ENCODE results near the gene HSDL1.

Gene HSDL1

DNA sequence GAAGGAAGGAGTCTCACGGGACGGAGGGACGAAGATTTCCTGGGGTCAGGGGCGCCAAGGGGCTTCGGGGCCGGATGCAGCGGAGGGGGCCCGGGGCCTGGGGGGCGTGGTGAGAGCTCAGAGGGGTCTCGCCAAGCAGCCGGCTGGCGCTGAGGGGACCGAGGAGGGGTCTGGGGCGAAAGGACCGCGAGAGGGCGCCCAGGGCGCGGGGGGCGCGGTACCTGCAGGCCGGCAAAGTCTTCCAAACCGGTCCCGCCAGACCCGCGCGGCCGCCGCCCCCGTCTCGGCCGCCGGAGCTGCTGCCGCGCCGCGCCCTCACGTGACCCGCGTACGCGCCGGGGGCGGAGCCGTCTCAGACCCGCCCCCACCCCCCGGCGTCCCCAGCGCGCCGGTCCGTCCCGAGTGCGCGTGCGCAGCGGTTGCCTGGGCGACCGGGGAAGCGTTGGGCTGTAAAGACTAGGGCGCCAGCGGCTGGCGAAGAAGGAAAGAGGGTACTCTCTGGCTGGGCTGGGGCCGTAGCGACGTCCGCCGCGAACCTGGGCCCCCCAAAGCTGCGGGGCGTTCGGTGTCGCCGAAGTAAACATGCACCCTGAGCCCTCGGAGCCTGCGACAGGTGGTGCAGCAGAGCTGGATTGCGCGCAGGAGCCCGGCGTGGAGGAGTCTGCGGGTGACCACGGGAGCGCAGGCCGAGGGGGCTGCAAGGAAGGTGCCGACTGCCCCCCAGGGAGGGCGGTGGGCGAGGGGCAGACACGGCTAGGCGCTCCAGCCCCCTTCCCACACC, at the start of gene HSDL1, which contains the start of gene DNAAF1:
TSS of gene HSDL1 (minus strand) at position 319 of the 781 bp plus-strand sequence. CDS start 13,856 bp downstream, outside the sequence.
TSS of gene DNAAF1 (plus strand) at position 450 of the 781 bp plus-strand sequence. CDS start at position 583, 133 bp downstream.
- no peak for TF ChIP-seq JUND (IDR thresholded peaks at IDR 0.05; ENCODE audit: low read depth)
- in situ Hi-C loops (cut with HindIII; ENCODE audit: low pct_unique_long_range_greater_than_20kb, low sequenced_read_pairs): no loop called here
- peak; percentile 90 to 95 for DNase-seq (ENCODE audit: low read depth in 1 of 2, low spot score in 1 of 2)

DNA sequence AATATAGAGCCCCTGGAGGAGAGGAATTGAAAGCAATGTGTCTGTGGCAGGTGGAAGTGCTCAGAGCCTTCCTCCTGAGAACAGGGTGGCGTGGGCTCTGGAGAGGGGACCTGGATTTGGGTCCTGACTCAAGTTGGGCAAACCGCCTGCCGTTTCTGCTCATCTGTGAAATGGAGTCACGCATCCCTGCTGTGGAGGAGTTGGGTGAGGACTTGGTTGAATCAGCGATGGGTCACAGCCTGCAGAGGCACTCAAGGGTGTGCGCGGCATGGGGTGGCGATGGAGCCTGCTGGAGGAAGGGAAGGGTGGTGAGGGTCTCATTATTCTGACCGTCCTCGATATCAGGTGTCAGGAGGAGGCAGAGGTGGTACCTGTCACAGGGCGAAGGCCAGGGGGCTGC, 49.0 kb upstream of the HSDL1 start:
- TF ChIP-seq JUND (IDR thresholded peaks at IDR 0.05; ENCODE audit: low read depth): no peak
- in situ Hi-C loops (cut with HindIII; ENCODE audit: low pct_unique_long_range_greater_than_20kb, low sequenced_read_pairs): no loop called here
- DNase-seq (ENCODE audit: low read depth in 1 of 2, low spot score in 1 of 2): no peak

DNA sequence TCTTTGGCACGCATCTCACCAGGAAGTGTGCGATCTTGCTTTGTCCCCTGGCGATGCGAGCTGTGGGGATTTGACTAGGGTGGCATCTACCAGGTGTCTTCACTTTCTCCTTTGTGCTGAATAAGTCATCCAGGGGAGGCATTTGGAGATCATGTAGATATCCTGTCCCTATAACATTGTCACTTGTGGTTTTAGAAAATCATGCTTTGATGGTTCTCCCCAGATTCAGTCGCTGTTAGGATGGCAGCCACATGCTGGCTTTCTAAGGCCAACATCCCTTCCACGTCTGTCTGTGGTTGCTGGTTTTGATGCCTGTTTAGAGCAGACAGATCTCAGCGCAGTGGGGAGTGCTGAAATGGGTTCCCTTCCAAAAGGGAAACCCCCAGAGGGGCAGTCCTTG, 48.5 kb upstream of the HSDL1 start:
- in situ Hi-C loops (cut with HindIII; ENCODE audit: low pct_unique_long_range_greater_than_20kb, low sequenced_read_pairs): no loop called here
- no peak for TF ChIP-seq JUND (IDR thresholded peaks at IDR 0.05; ENCODE audit: low read depth)
- no peak for DNase-seq (ENCODE audit: low read depth in 1 of 2, low spot score in 1 of 2)

DNA sequence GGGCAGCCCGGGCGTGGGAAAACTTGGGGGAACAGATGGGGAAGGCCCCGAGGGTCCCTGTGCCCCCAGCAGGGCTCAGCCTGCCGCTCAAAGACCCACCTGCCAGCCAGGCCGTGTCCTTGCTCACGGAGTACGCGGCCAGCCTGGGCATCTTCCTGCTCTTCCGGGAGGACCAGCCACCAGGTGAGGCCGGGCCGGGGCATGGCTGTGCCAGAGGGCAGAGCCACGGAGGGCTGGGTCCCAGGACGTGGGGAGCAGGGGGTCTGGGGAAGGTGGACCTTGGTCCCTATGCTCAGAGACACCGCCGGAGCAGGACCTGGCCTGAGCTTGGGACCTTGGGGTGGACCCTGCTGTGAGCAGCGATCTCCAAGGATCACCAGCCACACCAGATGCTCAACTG, 46.5 kb upstream of the HSDL1 start:
- no peak for TF ChIP-seq JUND (IDR thresholded peaks at IDR 0.05; ENCODE audit: low read depth)
- in situ Hi-C loops (cut with HindIII; ENCODE audit: low pct_unique_long_range_greater_than_20kb, low sequenced_read_pairs): no loop called here
- DNase-seq (ENCODE audit: low read depth in 1 of 2, low spot score in 1 of 2): no peak

DNA sequence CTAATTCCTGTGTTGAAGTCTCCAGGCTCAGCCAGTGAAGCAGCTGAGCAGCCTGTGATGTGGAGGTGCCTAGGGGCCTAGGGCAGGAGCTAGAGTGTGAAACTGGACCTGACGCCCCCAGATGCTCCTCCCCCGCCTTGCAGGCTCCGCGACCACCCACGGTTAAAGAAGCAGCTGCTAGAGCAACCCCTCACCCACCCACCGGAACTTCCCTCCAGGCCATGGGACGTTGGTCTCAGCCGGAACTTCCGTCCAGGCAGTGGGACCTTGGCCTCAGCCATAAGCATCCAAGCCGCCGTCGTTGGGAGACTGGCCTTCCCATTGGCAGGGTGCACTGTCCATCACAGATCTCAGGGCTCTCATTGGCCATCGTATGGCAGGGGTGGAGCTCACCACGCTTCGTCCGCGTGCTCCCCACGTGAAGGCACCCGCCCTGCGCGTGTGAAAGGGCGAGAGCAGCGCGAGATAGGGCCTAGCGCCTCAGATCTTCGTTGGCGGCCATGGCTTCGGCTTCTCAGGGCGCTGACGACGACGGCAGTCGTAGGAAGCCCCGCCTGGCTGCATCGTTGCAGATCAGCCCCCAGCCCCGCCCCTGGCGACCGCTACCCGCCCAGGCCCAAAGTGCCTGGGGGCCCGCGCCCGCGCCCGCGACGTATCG, 45.9 kb upstream of the HSDL1 start, which contains the start of gene ADAD2:
TSS of gene ADAD2 (plus strand) at position 427 of the 658 bp plus-strand sequence. CDS start at position 501, 74 bp downstream.
- TF ChIP-seq JUND (IDR thresholded peaks at IDR 0.05; ENCODE audit: low read depth): no peak
- DNase-seq (ENCODE audit: low read depth in 1 of 2, low spot score in 1 of 2): peak in 1 of 2 experiments; percentile 67
- in situ Hi-C loops (cut with HindIII; ENCODE audit: low pct_unique_long_range_greater_than_20kb, low sequenced_read_pairs): no loop called here

DNA sequence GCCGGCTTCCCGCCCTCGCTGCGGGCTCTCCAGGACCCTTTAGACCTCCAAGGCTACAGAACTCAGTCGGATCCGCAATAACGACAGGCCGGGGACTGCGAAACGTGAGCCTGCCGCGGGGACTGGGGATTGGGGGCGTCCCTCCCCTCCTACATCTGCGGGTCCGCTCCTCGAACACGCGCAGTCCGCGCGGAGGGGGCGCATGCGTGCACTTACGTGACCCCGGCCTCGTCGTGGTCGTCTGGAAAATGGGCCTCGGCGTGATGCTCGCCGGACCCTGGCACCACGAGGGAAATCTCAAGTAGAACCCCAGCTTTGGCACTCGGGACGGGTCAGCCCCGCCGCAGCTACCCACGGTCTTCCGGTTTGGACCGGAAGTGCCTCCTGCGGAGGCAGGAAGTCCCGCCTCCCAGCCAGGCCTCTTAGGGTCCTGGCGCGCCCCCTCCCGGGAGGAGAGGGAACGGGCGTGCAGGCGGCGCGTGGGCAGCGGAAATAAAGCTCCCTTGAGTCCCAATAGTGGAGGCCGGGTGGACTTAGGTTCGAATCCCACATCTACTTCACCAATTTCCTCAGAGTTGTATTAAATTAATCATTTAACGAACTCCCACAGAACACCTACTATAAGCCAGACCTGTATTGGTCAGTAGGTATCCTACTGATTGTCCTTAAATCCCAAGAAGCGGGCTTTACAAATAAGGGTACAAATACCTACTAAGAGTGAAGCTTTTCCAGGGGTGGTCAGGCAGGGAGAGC, 41.9 kb upstream of the HSDL1 start, which contains the start of gene TAF1C:
TSS of gene TAF1C (minus strand) at position 373 of the 753 bp plus-strand sequence. CDS start 2,069 bp downstream, outside the sequence.
- in situ Hi-C loops (cut with HindIII; ENCODE audit: low pct_unique_long_range_greater_than_20kb, low sequenced_read_pairs): no loop called here
- no peak for TF ChIP-seq JUND (IDR thresholded peaks at IDR 0.05; ENCODE audit: low read depth)
- peak; percentile 97 to 98 for DNase-seq (ENCODE audit: low read depth in 1 of 2, low spot score in 1 of 2)

DNA sequence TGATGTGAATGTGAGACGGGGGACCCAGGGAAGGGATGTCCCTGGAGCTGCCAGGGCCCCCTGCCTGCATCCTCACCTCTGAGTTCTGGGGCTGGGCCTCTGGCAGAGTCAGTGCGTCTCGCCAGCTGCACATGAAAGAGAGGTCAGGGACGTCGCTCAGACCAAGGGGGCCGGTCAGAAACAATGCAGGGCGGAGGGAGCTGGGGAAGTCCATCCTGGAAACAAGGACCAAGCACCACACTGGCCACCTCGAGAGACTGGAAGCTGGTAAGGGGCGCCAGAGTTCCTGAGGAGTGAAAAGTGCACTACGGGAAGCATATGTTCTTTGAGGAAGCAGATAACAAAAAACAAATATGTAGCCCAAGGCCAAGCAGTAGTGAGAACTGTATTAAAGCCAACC, 39.8 kb upstream of the HSDL1 start:
- TF ChIP-seq JUND (IDR thresholded peaks at IDR 0.05; ENCODE audit: low read depth): no peak
- no peak for DNase-seq (ENCODE audit: low read depth in 1 of 2, low spot score in 1 of 2)
- in situ Hi-C loops (cut with HindIII; ENCODE audit: low pct_unique_long_range_greater_than_20kb, low sequenced_read_pairs): no loop called here

DNA sequence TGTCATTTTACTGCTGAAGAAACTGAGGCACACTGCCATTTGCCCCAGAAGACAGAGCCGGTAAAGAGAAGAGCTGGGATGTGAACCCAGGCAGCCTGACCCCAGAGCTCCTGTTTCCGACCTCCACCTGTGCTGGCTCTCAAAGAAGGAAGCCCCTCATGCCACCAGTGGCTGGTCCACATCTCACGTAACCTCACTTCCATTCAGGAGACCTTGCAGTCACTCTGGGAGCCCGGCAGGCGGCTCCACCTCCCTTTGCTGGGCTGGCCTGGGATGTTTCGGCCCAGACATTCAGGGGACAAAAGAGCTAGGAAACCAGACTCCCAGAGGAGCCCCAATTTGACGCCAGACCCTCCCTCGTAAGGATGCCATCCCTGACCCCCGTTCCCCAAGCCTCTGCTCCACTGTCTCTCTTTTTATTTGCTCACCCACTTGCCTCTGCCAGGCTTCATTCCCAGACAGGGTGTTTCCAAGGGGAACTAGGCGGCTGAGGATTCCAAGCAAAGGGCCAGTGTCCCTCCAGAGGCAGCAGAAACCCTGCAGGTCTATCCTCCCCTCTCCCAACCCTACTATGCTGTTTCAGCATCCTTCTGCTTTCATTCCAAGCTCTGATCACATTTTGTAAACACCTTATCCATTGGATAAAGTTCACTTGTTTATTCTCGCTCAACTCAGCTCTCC, 39.1 kb upstream of the HSDL1 start:
- DNase-seq (ENCODE audit: low read depth in 1 of 2, low spot score in 1 of 2): no peak
- no peak for TF ChIP-seq JUND (IDR thresholded peaks at IDR 0.05; ENCODE audit: low read depth)
- in situ Hi-C loops (cut with HindIII; ENCODE audit: low pct_unique_long_range_greater_than_20kb, low sequenced_read_pairs): no loop called here

DNA sequence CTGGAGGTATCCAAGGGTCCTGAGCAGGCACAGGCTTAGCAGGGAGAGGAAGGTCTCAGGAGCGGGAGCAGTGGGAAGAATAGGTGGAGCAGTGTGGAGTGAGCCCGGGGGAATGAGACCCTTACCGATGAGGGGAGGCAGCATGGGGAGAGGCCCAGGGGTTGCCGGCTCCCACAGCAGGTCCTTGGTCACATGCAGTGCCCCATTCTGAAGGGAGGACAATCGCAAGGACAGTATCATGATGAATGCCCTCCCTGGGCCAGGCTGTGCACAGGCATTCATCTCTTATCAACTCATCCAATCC, 38.5 kb upstream of the HSDL1 start:
- no peak for DNase-seq (ENCODE audit: low read depth in 1 of 2, low spot score in 1 of 2)
- no peak for TF ChIP-seq JUND (IDR thresholded peaks at IDR 0.05; ENCODE audit: low read depth)
- in situ Hi-C loops (cut with HindIII; ENCODE audit: low pct_unique_long_range_greater_than_20kb, low sequenced_read_pairs): no loop called here

DNA sequence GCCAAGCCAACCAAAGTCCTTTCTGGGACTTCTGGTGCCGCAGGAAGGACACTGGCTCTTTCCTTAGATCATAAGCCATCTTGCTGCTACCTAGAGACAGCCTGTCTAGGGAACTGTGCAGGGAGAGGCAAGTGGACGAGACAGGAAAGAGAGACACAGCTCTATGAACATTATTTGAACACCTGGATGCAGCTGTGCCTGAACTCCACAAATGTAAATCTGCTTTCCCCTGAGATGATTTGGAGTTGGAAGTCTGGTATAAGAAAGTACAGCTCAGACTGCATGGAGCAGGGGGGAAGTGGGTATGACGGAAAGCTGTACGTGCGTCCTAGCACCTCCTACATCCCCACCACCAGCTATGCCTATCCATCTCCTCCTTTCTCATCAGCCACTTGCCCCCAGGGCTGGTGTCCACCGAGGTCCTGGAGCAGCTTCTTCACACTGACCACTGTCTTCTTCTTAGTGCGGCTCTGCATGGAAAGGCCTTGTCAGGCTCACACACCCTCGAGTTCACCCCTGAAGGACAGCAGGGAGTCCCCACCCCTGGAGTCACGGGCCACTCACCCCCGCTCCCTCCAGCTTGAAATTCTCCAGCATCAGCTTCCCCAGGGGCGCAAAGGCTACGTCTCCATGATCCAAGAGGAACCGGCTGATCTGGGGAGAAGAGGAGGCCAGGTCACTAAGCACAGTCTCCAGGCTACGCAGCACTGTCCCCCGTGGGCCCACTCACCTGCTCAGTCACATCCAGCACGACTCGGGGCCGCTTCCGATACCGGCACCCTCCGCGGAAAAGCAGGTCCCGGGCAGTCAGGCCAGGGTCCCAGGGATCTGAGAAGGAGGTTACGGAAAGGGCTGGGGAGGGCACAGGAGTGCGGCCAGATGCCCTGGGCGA, 37.9 kb upstream of the HSDL1 start:
- no peak for TF ChIP-seq JUND (IDR thresholded peaks at IDR 0.05; ENCODE audit: low read depth)
- in situ Hi-C loops (cut with HindIII; ENCODE audit: low pct_unique_long_range_greater_than_20kb, low sequenced_read_pairs): no loop called here
- no peak for DNase-seq (ENCODE audit: low read depth in 1 of 2, low spot score in 1 of 2)

DNA sequence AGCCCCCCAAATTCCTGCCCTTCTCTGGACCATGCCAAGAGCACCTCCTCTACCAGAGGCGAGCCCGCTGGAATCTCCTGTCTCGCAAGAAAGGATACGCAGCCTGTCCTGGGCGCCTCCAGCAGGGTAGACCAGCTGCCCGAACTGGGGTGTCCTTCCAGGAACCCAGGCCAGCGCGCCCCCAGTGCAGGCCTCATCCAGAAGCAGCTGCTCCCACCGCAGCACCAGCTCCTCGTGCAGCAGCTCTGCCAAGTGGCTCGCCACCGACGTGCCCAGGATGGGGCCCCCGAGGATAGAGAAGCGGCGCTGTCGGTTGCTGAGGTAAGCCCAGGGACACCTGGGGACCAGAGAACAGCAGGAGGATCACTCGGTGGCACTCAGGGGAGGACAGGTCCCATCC, 37.1 kb upstream of the HSDL1 start:
- in situ Hi-C loops (cut with HindIII; ENCODE audit: low pct_unique_long_range_greater_than_20kb, low sequenced_read_pairs): no loop called here
- no peak for TF ChIP-seq JUND (IDR thresholded peaks at IDR 0.05; ENCODE audit: low read depth)
- no peak for DNase-seq (ENCODE audit: low read depth in 1 of 2, low spot score in 1 of 2)

All from T47D (cell line).